Motor neuron (in vitro differentiated cells): ENCODE results near the gene PTPRG. TPM values are rescaled to one million over a fixed set of nuclear protein-coding genes. Genes with fewer than 3 reads are reported as not detected.

Experiments used
- ATAC-seq, 8 experiments: fragments of 200-7000 bp; cut with Tn5 transposase; replicated peaks in 6 of 8; 2 replicates each; pipeline ENCODE4 v1.8.0; 2021; ENCODE audit warnings: mild to moderate bottlenecking in 8 of 8, moderate library complexity in 8 of 8
- H3K27ac ChIP-seq, 2 donors: fragments of 250-450 bp; sonication (Bioruptor Pico); 2 replicates each; pipeline ENCODE4 v1.9.0; 2021; ENCODE audit warnings: antibody characterized with exemption in 2 of 2, mild to moderate bottlenecking in 2 of 2, moderate library complexity in 1 of 2
- H3K4me1 ChIP-seq, 2 donors: fragments of 250-450 bp; sonication (Bioruptor Pico); replicated peaks in 1 of 2; 2 replicates each; pipeline ENCODE4 v1.6.1; 2021; ENCODE audit warnings: antibody characterized with exemption in 2 of 2, mild to moderate bottlenecking in 2 of 2, moderate library complexity in 1 of 2
- H3K4me3 ChIP-seq, 5 donors: fragments of 250-450 bp; sonication (Bioruptor Pico); 2 replicates each; pipeline ENCODE4 v1.9.0; 2021; ENCODE audit warnings: antibody characterized with exemption in 5 of 5, mild to moderate bottlenecking in 5 of 5, moderate library complexity in 4 of 5
- WGBS, 10 experiments: fragments of 450-650 bp; shearing (Covaris generic); methylation state at CpG; one replicate each; pipeline ENCODE4 v1.0.0; 2022; 5-methylcytosine and 5-hydroxymethylcytosine counted together
- in situ Hi-C, 9 experiments: fragments of 400-800 bp; cut with MboI; loops; one replicate each; pipeline ENCODE4 v1.15.0; 2021; ENCODE audit warnings: low sequenced_read_pairs in 9 of 9, low pct_unique_long_range_greater_than_20kb in 2 of 9; ENCODE audit not compliant: unreplicated experiment in 9 of 9
- total RNA-seq, 8 experiments: library from RNA; unstranded; fragments of 300-600 nt; gene quantifications; 2 replicates each; pipeline versions ENCODE4 v1.2.3 to v1.2.4, GENCODE V29; 2022

Gene PTPRG
- total RNA-seq, 8 experiments from 2014 or later, result 15.9 to 75.2 (median 42.9) TPM

- Histone ChIP-seq H3K4me1 (peaks cover 0 to 8% of the 10 kb centered on the region in 2 donors), H3K4me3 (no peak overlapping the region), H3K27ac (no peak overlapping the region)
- no peak for ATAC-seq
- WGBS, 10 experiments, result 80 to 100% (median 97%) methylated on average over 1 to 3 of the region's 3 CpGs; no CpG with 5 or more reads in 2 of the 10 experiments
- in situ Hi-C loops, result no loop called here
Measured at GRCh38 chr3:61910732-61911131, 349.4 kb downstream of the PTPRG start.

DNA sequence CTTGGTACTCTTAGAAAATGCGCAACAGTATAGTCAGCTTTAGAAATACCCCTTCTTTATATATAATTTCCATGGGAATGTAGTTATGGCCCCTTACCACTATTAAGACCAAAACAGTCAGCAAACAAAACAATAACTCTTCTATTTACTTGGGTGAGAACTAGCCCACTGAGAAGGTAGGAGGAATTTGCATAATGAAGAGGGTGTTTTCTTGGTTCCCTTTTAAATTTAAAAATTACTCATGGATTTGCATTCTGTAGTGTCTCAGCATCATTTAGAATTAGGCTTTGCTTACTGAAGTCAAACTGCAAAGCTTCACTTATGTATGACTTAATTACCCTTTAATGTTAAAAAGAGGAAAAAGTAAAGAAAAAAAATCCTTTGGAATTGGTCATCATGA, 350.8 kb downstream of the PTPRG start:
- ATAC-seq, result peak in 2 of 8 experiments; percentile 6 to 32
- H3K4me3 ChIP-seq, result no peak overlapping the region
- WGBS, 10 experiments, result 80 to 100% (median 100%) methylated on average over 1 of the region's 1 CpG; no CpG with 5 or more reads in 3 of the 10 experiments
- H3K4me1 ChIP-seq, result peaks cover under 1 to 15% of the 10 kb centered on the region in 2 donors
- no peak overlapping the region for H3K27ac ChIP-seq
- in situ Hi-C loops, result no loop called here

DNA sequence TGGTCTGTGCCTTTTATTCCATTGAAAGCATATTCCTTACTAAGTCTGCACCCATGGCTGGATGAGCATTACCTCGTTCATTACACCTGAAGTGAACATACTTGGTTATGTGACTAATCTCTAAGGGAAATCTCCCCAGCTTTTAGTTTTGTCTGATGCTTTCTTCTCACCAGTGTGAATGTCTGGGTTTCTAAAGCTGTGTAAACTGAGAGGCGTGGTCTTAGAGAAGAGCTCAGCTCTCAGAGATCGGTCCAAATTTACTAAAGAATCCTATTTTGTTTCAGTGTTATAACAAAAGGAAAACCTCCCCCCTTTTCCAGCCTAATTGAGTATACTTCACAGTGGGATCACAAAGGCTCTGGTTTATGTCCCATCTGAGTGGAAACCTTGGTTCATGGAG, 352.3 kb downstream of the PTPRG start:
- ATAC-seq, result peak in 1 of 8 experiments; percentile 12
- no peak overlapping the region for H3K4me3 ChIP-seq
- H3K27ac ChIP-seq, result no peak overlapping the region
- H3K4me1 ChIP-seq, result peaks cover 7 to 19% of the 10 kb centered on the region in 2 donors
- 30 to 100% (median 83%) methylated on average over 1 to 3 of the region's 3 CpGs; no CpG with 5 or more reads in 3 of the 10 experiments for WGBS, 10 experiments
- in situ Hi-C loops, result no loop called here

GRCh38 chr3:61914276-61914675, 352.9 kb downstream of the PTPRG start:
- in situ Hi-C loops, result no loop called here
- WGBS, 10 experiments, result 0 to 100% (median 85%) methylated on average over 1 to 6 of the region's 6 CpGs; no CpG with 5 or more reads in 2 of the 10 experiments
- no peak overlapping the region for H3K4me3 ChIP-seq
- H3K4me1 ChIP-seq, result peaks cover 11 to 15% of the 10 kb centered on the region in 2 donors
- no peak overlapping the region for H3K27ac ChIP-seq
- peak in 3 of 8 experiments; percentile 50 to 66 (median 56) for ATAC-seq

- Histone ChIP-seq H3K4me3 (no peak overlapping the region), H3K4me1 (peaks cover 11 to 15% of the 10 kb centered on the region in 2 donors), H3K27ac (no peak overlapping the region)
- no peak for ATAC-seq
- WGBS, 10 experiments, result 43 to 100% (median 57%) methylated on average over 1 to 3 of the region's 3 CpGs; no CpG with 5 or more reads in 1 of the 10 experiments
- in situ Hi-C loops, result no loop called here
Measured at GRCh38 chr3:61915296-61915695, 353.9 kb downstream of the PTPRG start.

- in situ Hi-C loops, result no loop called here
- H3K4me3 ChIP-seq, result no peak overlapping the region
- 77 to 100% (median 87%) methylated on average over 1 to 4 of the region's 4 CpGs; no CpG with 5 or more reads in 1 of the 10 experiments for WGBS, 10 experiments
- no peak overlapping the region for H3K27ac ChIP-seq
- no peak for ATAC-seq
- H3K4me1 ChIP-seq, result peaks cover 11 to 15% of the 10 kb centered on the region in 2 donors
Measured at GRCh38 chr3:61919371-61919770, 358.0 kb downstream of the PTPRG start.

DNA sequence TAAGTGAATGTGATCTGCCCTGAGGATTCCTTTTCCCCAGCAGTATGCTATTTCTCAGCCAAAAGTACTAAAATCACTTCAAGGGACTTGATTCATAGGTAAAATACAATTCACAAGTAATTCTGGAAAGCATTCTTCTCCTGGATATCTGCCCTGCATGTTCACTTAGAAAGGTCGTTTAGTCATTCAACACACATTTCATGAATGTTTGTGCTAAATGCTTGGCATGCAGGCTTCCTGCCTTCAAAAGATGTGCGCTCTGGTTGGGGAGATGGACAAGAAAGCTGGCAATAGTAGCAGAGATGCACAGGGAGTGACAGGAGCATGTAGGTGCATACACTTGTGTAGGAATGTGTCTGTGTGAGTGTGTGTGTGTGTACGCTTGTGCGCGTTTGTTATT, 360.7 kb downstream of the PTPRG start:
- in situ Hi-C loops, result no loop called here
- no peak for ATAC-seq
- 0 to 100% (median 79%) methylated on average over 1 to 3 of the region's 5 CpGs; no CpG with 5 or more reads in 4 of the 10 experiments for WGBS, 10 experiments
- H3K4me3 ChIP-seq, result no peak overlapping the region
- H3K27ac ChIP-seq, result no peak overlapping the region
- H3K4me1 ChIP-seq, result peaks cover 8 to 12% of the 10 kb centered on the region in 2 donors

DNA sequence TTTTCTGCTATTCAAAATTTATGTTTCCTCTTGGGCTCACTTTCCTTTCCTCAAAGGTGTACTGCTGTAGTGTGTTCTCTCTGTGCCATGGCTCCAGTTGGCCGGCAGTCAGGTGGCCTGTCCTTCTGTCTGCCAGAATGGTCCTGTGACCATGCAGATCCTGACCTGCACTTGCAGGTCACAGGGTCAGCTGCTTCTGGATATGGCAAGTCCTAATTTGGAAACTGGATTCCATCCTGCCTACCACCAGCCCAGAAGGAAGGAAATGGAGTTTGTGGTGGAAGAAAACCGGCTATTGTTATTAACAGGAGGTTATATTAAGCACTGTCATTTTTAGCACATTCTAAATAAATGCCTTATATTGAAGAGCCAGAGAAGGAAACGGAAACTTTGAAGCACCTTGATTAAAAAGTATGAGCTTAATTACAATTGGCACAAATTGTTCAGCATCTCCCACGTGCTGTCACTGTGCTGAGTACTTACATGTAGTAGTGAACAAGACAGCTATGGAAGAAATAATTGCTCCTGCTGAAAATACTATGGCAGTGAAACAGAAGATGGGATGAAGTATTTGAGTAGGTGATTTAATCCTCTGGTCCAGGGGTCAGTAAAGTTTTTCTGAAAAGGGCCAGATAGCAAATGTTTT, 362.8 kb downstream of the PTPRG start:
- no peak for ATAC-seq
- in situ Hi-C loops, result no loop called here
- H3K4me1 ChIP-seq, result peaks cover under 1 to 7% of the 10 kb centered on the region in 2 donors
- 67 to 93% (median 81%) methylated on average over 1 to 4 of the region's 4 CpGs for WGBS, 10 experiments
- no peak overlapping the region for H3K4me3 ChIP-seq
- H3K27ac ChIP-seq, result no peak overlapping the region

- Histone ChIP-seq H3K4me1 (peaks cover 7 to 12% of the 10 kb centered on the region in 2 donors), H3K27ac (no peak overlapping the region), H3K4me3 (no peak overlapping the region)
- in situ Hi-C loops, result loop anchor here in 1 of 9 experiments (25.0 kb wide), 1 partner anchor 363 kb away; the partner anchor contains the start of gene PTPRG
- no peak for ATAC-seq
- 92 to 100% (median 100%) methylated on average over 1 to 2 of the region's 2 CpGs; no CpG with 5 or more reads in 2 of the 10 experiments for WGBS, 10 experiments
Measured at GRCh38 chr3:61924991-61925390, 363.6 kb downstream of the PTPRG start.

DNA sequence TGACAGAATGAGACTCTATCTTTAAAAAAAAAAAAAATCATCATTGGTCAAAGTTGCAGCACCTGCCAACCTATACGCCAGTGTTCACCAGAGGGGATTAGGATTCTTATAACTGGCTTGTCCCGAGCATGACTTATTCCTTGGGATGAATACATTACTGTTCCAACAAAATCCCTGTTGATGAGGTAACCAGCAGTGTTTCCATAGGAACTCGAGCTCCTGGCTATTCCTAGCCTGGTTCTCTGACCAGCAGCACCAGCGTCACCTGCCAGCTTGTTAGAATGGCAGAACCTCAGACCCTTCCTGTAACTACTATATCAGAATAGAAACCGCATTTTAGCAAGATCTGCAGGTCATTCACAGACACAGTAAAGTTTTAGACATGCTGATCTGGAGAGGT, 364.4 kb downstream of the PTPRG start:
- in situ Hi-C loops, result loop anchor here in 1 of 9 experiments (25.0 kb wide), 1 partner anchor 363 kb away; the partner anchor contains the start of gene PTPRG
- peak in 4 of 8 experiments; percentile 27 to 79 (median 46) for ATAC-seq

GRCh38 chr3:61926923-61927322, 365.6 kb downstream of the PTPRG start:
- ATAC-seq, result peak in 3 of 8 experiments; percentile 26 to 47 (median 45)
- in situ Hi-C loops, result loop anchor here in 1 of 9 experiments (25.0 kb wide), 1 partner anchor 365 kb away; the partner anchor contains the start of gene PTPRG
- no peak overlapping the region for H3K27ac ChIP-seq
- 0 to 100% (median 82%) methylated on average over 1 to 3 of the region's 3 CpGs; no CpG with 5 or more reads in 1 of the 10 experiments for WGBS, 10 experiments
- H3K4me1 ChIP-seq, result peaks cover 7 to 12% of the 10 kb centered on the region in 2 donors
- H3K4me3 ChIP-seq, result no peak overlapping the region

More for the DNA sequence above, 364.4 kb downstream of the PTPRG start:
- peaks cover 7 to 12% of the 10 kb centered on the region in 2 donors for H3K4me1 ChIP-seq
- WGBS, 10 experiments, result 91 to 100% (median 98%) methylated on average over 1 to 5 of the region's 5 CpGs
- no peak overlapping the region for H3K27ac ChIP-seq
- H3K4me3 ChIP-seq, result no peak overlapping the region

DNA sequence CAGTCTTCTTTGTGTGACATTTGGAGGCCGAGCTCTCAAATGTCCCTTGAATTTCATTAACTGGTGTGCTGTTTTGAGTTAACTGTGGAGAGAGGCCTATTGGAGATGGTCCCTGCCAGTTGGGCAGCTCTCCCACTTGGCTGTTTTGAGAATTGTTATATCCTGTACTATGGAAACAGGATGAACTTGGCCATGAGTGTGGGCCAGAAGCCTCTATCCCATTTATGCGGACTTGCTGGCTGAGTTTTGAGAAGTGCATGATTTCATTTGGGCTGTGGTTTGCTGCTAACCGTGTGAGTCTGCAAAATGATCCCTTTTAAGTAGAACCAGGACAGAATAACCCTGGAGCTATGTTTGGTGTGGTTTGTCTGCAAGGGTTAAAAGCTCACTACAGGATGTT, 366.0 kb downstream of the PTPRG start:
- ATAC-seq, result peak in 4 of 8 experiments; percentile 81 to 87 (median 84)
- H3K4me1 ChIP-seq, result peaks cover 7 to 12% of the 10 kb centered on the region in 2 donors

GRCh38 chr3:61928039-61928438, 366.7 kb downstream of the PTPRG start:
- WGBS, 10 experiments, result 17 to 100% (median 80%) methylated on average over 1 to 2 of the region's 3 CpGs
- H3K27ac ChIP-seq, result no peak overlapping the region
- ATAC-seq, result peak in 2 of 8 experiments; percentile 14 to 40
- H3K4me1 ChIP-seq, result peaks cover 7 to 12% of the 10 kb centered on the region in 2 donors
- in situ Hi-C loops, result loop anchor here in 1 of 9 experiments (25.0 kb wide), 1 partner anchor 366 kb away; the partner anchor contains the start of gene PTPRG
- no peak overlapping the region for H3K4me3 ChIP-seq

More for the DNA sequence above, 366.0 kb downstream of the PTPRG start:
- 0 to 86% (median 66%) methylated on average over 1 to 3 of the region's 3 CpGs; no CpG with 5 or more reads in 1 of the 10 experiments for WGBS, 10 experiments
- in situ Hi-C loops, result loop anchor here in 1 of 9 experiments (25.0 kb wide), 1 partner anchor 365 kb away; the partner anchor contains the start of gene PTPRG
- no peak overlapping the region for H3K4me3 ChIP-seq
- no peak overlapping the region for H3K27ac ChIP-seq
